GM18867 (cell line): ENCODE results near the gene CDK2AP2.
"Not testable (repeated sequence)": the region's sequence is repeated elsewhere in the genome, so short reads cannot be mapped to it uniquely, and the experiment has no call there.

ENCODE experiments used
- ATAC-seq: cut with Tn5 transposase; IDR thresholded peaks from one replicate; pipeline ENCODE4 v1.9.1; 2021; ENCODE audit warnings: mild to moderate bottlenecking, moderate library complexity; ENCODE audit not compliant: unreplicated experiment

Gene CDK2AP2

DNA sequence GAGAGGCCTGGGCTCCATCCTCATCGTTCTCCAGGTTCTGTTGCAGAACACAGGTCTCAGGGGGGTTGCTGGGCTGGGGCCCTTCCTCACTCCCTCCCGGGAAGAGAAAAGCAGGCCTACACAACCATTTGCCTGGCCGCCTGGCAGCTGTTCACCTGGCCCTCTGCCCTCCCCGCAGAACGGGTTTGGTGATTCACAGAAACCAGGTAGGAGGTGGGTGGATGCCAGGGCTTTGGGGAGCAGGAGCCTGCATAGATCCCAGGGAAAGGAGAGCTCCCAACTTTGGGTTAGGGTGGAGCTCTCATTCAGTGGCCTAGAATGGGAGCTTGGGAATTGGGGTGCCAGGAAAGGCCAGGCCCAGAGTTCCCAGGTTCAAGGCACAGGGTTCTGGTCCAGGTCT lies 39.9 kb downstream of the CDK2AP2 start:
- no peak for ATAC-seq

DNA sequence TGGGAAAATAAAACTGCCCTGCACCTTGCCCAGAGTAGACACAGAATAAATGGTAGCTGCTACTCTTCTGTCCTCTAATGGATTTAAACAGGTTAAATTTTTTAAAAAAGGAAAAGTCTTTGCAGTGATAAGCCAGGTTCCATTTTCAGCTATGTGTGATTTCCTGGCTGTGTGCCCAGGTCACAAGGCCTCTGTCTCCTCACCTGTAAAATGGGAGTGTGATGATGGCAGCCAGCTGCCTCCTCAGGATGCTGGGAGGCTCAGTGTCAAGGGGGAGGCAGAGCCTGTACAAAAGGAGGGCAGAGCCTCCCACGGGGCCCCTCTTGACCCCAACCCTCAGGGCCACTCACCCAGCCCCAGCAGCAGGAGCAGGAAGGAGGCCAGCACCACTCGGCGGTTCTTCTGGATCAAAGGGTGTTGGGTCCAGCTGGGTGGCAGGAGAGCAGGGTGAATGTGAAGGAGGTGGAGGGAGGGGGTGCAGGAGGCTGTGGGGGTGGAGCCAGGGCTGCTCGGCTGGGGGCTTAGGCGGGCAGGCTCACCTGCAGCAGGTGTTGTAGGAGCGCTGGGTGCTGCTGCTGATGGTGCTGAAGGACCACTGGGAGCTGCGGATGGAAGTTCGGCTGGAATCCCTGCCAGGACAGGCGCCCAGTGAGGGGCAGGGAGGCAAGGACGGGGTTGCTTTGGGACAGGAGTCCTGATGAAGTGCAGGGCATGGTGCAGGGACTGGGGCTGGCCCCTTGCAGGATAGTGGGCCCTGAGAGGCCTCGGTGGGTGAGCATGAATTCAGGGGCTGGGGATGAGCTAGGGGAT lies 40.8 kb downstream of the CDK2AP2 start:
- no peak for ATAC-seq

DNA sequence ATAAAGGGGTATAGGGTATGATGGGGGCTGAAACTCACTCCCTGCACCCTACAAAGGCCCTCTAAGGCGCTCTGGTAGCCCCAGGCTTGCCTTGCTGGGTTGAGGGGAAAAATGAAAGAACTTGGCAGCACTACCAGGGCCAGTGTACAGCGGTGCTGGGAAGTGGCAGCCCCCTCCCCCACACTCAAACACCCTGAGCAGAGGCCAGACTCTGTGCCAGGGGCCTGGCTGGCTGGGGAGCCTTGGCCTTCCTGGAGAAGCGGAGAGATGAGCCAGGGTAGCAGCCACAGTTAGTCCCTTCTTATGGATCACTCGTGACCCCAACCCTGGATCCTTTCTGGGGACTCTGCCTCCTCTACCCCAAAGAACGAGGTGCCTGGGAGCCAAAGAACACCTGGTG lies 41.6 kb downstream of the CDK2AP2 start:
- no peak for ATAC-seq

DNA sequence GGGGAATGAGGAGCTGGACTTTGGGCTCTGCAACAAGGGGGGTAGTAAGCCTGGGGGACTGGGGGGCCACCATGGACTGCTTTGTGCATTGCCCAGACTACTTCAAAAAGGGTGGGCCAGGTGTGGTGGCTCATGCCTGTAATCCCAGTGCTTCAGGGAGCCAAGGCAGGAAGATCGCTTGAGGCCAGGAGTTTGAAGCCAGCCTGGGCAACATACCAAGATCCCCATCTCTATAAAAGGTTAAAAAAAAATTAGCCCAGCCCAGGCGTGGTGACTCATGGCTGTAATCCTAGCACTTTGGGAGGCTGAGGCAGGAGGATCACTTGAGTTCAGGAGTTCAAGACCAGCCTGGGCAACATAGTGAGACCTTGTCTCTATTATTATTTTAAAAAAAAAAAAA lies 42.4 kb downstream of the CDK2AP2 start:
- ATAC-seq = not testable (repeated sequence)

DNA sequence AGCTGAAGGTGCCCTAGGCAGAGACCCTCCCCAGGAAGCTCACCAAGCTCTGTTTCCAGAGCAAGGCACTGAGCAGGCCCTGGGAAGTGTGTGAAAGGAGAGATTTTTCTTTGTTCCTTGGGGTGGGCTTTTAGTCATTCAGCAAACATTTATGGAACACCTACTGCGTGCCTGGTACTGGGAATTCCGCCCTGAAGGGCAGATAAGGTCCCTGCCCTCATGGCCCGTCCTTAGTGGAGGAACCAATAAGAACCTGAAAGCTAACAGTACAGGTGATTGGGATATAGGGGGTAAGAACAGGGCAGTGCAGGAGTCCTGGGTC lies 42.8 kb downstream of the CDK2AP2 start:
- no peak for ATAC-seq

DNA sequence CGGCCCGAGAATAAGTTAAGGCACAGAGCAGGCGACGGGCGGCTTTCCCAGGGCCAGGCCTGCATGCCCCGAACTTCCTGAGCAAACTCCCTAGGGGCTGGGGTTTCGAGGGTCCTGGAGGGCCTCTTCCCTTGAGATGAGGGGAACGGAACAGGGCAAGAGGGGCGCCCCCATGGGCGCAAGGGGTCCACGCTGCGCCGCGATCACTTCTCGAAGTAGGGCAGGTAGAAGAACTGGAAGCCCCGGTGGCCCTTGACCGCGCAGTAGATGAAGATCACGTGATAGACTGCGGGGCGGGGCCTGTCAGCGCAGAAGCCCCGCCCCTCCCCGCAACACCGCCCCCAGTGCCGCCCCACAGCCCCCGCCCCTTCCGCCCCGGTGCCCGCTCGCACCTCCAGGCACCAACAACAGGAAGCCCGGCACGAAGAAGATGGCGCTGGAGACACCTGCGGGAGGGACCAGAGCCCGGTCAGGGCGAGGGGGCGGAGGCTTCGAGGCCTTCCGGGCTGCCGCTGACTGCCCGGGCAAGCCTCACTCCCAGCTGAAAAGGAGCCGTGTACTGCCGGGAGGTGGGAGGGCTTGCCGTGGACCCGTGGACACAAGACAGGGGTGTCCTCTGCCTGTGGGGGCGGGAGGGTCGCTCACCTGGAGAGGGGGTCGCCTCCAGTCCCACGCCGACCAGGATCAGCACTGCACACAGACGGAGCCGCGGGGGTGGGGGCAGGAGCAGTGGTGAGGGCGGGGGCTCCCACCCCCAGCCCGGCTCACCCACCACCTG lies 43.4 kb downstream of the CDK2AP2 start:
- peak; percentile 59 for ATAC-seq

DNA sequence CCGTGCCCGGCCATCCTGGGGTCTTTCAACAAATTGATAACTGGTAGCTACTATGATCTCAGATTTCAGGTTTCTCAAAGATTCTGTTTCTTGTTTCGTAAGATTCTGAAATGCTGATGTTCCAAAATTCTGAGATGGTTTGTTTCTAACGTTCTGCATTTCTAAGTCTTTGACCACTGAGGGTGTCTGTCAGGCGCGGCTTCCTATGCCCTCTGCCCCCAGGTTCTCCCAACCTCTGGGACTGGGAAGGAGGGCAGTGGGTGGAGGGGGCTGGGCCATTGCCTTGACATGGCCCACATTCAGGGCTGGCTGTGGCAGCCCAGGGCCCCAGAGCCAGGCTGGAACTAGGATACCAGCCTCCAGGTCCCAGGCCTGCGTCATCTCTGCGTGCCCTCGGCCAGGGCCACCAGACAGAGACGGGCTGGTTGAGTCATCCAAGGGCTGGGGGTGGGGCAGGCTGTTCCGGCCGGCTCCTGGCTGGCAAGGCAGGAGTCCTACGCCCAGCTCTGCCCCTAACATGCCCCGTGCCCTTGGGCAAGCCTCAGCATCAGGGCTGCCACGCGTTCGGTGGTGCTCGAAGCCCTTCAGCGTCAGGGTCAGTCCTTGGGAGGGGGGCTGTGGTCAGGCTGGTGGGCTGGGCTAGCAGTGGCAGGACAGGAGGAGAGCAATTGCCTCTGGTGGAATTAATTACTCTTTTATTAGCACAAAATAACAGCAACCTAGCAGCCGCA lies 44.1 kb downstream of the CDK2AP2 start:
- ATAC-seq = no peak

DNA sequence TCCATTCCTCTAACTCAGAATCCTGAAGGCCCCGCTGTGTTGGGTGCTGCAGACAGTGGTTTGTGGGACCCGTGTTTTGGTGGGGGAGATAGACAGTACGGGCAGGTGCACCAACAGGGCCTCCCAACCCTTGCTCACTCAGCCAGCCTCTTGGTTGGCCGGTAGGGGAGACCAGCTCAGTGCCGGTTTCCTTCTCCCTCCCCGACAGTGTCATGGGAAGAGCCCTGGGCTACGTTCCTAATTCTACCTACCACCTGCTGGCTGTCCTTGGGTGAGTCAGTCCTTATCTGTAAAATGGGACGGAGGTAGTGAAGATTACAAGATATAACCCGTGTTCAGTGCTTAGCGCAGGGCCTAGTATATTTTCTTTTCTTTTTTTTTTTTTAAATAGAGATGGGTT lies 44.8 kb downstream of the CDK2AP2 start:
- ATAC-seq = no peak

DNA sequence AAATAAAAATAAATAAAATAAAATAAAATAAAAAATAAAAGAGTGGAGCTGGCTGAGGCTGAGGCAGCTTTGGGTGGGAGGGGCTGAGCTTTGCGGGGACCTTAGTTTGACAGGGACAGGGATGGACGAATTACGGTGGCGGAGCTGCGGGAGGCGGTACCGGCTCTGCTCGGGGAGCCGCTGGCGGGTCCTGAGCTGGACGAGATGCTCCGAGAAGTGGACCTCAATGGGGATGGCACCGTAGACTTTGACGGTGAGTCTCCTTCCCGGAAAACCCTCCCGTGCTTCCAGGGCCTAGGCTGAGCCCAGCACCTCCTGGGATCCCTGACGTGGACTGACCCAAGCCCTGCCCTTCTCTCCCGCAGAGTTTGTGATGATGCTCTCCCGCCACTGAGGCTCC lies 49.7 kb downstream of the CDK2AP2 start:
- ATAC-seq = no peak

DNA sequence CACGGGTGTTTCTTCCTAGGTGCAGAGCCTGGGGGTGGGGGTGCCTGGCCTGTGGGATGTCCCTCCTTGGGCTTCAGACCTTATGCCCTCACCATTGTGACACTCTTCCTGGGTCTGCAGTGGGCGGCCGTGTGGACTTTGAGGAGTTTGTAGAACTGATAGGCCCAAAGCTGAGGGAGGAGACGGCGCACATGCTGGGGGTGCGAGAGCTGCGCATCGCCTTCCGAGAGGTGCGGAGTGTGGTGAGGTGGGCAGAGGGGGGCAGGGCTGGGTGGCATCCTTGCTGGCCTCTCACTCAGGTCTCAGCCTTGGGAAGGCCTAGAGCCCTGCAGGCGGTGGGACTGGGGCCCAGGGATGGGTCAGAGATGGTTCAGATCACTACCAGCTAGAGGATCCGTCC lies 50.5 kb downstream of the CDK2AP2 start:
- ATAC-seq = no peak
